GM21717 (cell line): Measurements from ENCODE around the gene FARP2.
"Not testable (repeated sequence)": the region's sequence is repeated elsewhere in the genome, so short reads cannot be mapped to it uniquely, and the experiment has no call there.

Source experiments
- ATAC-seq: cut with Tn5 transposase; IDR thresholded peaks from one replicate; pipeline ENCODE4 v1.9.1; 2021; ENCODE audit warnings: mild to moderate bottlenecking, moderate library complexity; ENCODE audit not compliant: unreplicated experiment

Gene FARP2

GRCh38 chr2:241525818-241526780 is 170.0 kb downstream of the FARP2 start:
- ATAC-seq, result not testable (repeated sequence)

DNA sequence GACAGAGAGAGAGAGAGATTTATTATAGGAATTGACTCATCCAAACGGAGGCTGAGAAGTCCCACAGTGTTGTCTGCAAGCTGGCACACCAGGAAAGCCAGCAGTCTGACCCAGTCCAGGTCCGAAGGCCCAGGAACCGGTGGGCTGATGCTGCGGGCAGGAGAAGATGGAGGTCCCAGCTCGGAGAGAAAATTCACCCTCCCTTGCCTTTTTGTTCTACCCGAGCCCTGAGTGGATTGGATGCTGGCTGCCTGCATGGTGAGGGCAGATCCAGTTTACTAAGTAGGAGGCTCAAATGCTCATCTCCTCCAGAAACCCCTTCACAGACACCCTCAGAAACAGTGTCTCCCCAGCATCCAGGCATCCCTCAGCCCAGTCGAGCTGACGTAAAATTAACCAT is 174.5 kb downstream of the FARP2 start:
- ATAC-seq, result no peak

GRCh38 chr2:241531161-241531722 is 175.2 kb downstream of the FARP2 start:
- ATAC-seq, result no peak

DNA sequence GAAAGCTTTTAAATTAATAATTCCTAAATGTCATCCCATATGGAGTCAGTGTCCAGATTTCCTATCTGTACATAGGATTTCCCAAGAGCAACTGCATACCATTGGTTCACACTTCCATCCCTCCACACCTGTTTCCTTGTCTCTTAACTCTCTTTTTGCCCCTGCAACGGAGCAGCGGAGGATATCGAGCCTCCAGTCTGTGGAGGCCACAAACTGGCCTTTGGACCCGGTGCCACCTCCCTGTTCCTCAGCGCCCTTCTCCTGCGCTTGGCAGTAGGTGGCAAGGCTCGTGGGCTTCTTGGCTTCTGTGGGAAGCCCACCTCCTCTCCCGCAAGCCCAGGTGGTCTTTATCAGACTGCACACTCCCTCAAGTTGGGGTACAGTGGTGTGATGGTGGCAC is 176.1 kb downstream of the FARP2 start:
- ATAC-seq, result no peak

GRCh38 chr2:241532733-241533601 is 176.9 kb downstream of the FARP2 start:
- ATAC-seq, result no peak

- no peak for ATAC-seq
Observed at GRCh38 chr2:241534293-241534692, 178.2 kb downstream of the FARP2 start.

- no peak for ATAC-seq
Observed at GRCh38 chr2:241534701-241535375, 178.8 kb downstream of the FARP2 start.

DNA sequence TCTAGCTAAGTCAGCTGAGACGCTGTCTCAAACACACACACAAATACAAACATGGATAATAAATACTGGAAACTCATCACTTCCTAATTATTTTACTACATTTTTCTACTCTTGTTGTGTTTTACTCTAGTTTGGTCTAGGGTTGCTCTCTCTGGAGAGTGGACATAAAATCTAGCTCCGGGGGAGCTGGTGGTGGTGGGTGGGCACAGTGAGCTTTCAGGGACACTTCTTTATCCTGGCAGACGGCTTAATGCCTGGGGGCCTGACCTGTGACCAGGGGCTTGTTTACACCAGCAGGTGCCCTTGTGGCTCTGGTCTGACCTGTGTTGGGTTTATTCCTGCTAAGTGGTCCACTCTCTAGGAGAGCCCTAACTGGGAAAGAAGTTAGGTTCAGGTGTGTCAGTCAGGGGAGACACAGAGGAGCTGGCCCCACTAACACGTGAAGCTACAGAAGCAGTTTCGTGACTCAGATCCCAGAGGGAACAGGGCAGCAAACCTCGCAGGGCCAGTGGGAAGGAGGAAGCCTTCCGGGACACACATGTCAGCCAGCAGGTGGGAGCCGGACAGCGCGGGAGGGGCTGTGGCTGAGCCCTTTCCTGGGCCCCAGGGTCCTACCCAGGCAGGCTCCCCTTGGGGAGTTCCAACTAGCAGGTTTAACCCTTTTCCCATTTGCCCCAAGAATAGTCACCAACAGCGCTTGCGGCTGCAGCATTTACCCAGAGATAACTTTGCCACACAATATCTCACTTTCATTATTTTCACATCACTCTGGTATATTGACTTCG is 180.0 kb downstream of the FARP2 start:
- no peak for ATAC-seq

DNA sequence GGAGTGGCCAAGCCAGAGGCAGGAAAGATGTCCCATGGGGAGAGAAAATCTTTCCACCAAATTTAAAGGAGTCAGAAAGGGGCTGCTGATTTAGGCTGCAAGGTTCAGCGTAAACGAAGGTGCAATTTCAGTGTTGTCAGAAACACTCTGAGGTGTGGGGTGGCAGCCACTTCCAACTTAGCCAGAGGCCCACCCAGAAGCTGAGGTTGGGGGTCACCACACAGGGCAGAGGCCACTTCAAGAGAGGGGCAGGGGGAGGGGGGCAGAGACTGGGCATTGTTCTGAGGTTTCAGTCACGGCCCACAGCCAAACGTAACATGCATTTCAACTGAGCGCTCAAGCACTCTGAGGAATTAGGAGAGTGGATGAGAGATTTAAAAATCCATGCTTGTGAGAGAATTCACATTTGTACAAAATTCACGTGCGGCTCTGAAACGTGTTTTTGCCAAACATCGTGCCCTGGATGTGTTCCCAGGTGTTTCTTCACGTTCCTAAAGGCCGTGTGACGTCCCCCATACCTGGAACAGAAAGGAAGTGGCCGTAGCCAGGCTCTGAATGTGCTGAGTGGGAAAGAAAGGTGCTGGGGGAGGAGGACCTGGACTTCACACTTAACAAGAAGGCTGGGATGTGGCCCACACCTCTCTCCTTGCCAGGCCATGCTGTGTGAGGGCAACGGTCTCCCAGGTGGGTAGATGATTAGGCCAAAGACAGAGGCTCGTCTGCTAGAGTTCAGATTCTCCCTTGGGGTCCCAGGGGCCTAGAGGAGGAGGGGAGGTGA is 182.9 kb downstream of the FARP2 start:
- no peak for ATAC-seq

DNA sequence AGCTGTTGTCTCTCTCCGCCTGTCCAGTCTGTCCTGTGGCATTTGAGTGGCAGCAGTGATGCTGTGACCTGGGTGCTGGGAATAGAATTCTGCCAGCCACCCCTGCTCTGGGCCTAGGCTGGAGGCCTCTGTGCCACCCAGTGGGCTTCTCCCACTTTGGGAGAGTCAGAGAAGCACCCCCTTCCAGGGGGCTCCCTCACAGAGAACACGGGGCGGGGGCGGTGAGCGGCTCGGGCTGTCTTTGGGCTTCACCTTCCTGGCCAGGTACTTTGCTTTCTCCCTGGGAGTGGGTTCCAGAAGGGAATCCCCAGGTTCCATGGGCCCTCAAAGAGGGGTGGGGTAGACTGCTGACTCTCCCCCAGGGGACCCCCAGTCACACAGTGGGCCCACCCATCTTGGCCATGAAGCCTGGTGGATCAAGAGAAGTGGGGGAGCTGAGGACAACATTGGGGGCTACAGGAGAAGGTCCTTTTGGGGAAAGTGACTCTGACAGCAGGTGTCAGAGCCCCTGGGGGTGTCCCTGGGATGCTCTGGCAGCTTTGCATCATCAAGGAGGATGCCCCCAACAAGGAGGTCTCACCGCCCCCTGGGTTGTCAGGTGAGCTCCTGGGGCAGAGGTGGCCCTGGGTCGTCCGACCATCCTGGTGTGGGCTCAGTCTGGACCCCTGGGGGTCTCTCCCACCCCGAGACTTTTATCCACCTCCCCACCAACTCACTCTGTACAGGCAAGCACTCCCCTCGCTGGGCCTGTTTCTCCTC is 183.7 kb downstream of the FARP2 start:
- ATAC-seq, result no peak

GRCh38 chr2:241540401-241540770 is 184.3 kb downstream of the FARP2 start:
- no peak for ATAC-seq

DNA sequence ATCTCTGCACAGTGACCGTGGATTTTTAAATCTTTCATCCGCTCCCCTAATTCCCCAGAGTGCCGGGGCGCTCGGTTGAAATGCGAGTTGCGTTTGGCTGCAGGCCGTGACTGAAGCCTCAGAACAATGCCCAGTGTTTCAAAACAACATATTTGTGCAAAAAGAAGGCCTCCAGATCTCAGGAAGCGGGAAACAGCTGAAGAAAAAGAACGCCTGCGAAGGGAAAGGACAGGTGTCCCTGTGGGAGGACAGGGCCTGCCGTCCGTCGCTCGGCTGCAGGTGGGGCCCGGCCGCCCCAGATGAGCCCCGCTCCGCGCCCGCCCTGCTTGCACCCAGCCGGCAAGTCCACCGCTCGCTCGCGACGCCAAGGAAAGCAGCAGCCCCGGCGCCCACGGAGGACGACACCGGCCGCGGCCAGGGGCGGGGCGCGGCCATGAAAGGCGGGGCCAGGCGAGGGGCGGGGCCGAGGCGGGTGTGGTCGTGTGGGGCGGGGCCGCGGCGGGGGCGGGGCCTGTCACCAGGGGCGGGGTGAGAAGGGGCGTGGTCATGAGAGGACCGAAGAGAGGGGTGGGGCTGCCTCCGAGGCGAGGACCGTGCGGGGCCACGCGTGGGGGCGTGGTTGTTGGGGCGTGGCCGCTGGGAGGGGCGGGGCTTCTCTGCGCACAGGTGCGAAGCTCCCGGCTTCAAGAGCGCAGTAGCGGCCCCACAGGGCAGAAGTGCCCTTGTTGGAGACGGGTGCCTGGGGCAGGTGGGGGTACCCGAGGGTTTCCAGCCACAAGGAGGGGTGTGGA is 184.9 kb downstream of the FARP2 start:
- ATAC-seq, result no peak

DNA sequence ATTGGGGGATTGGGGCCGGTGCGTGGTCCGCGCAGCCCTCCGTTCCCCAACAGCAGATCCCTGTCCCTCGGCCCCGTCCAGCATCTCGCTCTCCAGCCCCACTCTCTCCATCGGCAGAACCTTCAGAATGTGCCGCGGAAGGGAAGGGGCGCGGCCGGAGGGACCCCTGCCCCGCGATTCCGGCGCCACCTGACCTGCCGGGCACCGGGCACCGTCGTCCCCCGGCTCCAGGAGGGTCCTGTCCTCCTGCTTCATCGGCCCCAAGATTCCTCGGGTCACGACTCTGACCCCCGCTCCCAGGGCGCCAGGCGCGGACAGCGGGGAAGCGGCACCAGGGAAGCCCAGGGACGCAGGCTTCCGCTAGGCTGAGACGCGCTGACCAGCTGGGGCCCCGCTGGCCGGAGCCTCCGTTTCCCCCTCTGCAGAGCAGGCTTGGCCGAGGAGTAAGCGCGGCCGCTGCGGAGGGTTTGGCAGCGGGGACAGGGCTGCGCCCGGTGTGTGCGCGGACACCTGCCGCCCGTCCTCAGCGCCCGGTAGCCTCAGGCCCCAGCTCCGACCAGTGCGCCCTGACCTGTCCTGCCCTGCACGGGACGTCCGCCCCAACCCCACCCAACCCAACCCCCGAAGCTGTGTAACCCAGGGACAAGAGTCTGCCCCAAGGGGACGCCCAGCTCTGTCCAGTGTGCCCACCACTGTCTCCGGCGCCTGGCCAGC is 185.6 kb downstream of the FARP2 start:
- no peak for ATAC-seq

DNA sequence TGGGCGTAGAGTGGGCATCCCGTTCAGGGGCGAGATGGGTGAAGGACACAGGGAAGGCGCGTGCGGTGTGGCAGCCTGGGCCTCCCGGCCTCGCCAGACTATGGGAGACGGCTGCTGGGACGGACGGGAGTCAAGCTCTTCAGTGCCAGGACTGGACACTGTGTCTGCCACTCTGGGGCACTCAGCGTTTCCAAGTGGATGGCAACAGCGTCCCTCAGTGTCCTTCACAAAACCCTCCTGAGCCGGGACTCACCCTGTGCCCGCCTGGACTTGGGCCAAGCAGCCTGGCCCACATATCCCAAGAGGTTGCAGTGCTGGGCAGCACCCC is 186.2 kb downstream of the FARP2 start:
- ATAC-seq, result no peak
